HCT116 (cell line): Measurements from ENCODE around the gene LCN2. TPM values are rescaled to one million over a fixed set of nuclear protein-coding genes. Genes with fewer than 3 reads are reported as not detected.

Source experiments
- ATAC-seq: fragments of 200-7000 bp; cut with Tn5 transposase; 2 replicates; pipeline ENCODE4 v1.9.1; 2020; ENCODE audit warnings: mild to moderate bottlenecking, moderate library complexity
- BruUV-seq: library from RNA; stranded (reverse); fragments of 400-500 nt; replicated peaks from 2 replicates; lab custom pipeline; 2021; lab: Mats Ljungman, UMichigan
- CTCF ChIA-PET: fragments of 300-600 bp; sonication (Branson Sonifier 250); formaldehyde crosslinking; loops from one replicate; lab custom pipeline; 2021; ENCODE audit warnings: antibody characterized with exemption; lab: Charles Lee
- POLR2A ChIA-PET: fragments of 300-600, 350-600 bp; sonication (Branson Sonifier 250); formaldehyde crosslinking; loops from one replicate; lab custom pipeline; 2021; ENCODE audit warnings: antibody characterized with exemption; lab: Charles Lee
- RAD21 ChIA-PET, 2 experiments: fragments of 300-600 bp; sonication (Branson Sonifier 250); formaldehyde crosslinking; loops; one replicate each; lab custom pipeline; 2023; ENCODE audit warnings: low total read pairs in 2 of 2; ENCODE audit not compliant: uncharacterized antibody in 2 of 2, unreplicated experiment in 2 of 2, low non-redundant PET in 1 of 2; lab: Charles Lee
- DNase-seq: peaks from one replicate; pipeline ENCODE4 v3.0.0-alpha.2; 2010; ENCODE audit warnings: low read depth, low spot score
- H2AFZ ChIP-seq: fragments of 200-600 bp; shearing (Covaris generic), sonication (generic); 2 replicates; pipeline ENCODE4 v1.6.1; 2017; ENCODE audit warnings: low read depth, mixed run types, mixed read lengths, antibody characterized with exemption, low read length; ENCODE audit not compliant: poor library complexity, severe bottlenecking
- H3K27ac ChIP-seq: 2 replicates; pipeline ENCODE4 v1.5.1; 2012; ENCODE audit warnings: low read depth, low read length
- H3K27me3 ChIP-seq: fragments of 200-600 bp; sonication (generic); 2 replicates; pipeline ENCODE4 v1.6.1; 2016; ENCODE audit warnings: mixed run types, low read length, mixed read lengths; ENCODE audit not compliant: insufficient read depth
- H3K36me3 ChIP-seq, 2 experiments: fragments of 200-500 bp in 1 of 2; fragments of 200-600 bp in 1 of 2; sonication (Bioruptor generic) in 1 of 2; sonication (generic) in 1 of 2; 2 replicates each; pipeline versions ENCODE4 v1.5.1 to v1.6.1; 2014 to 2016; ENCODE audit warnings: low read length in 2 of 2, inconsistent platforms in 1 of 2, mixed read lengths in 1 of 2, mixed run types in 1 of 2; ENCODE audit not compliant: insufficient read depth in 2 of 2, control insufficient read depth in 1 of 2
- H3K4me1 ChIP-seq, 2 experiments: fragments of 200-600 bp in 1 of 2; sonication (generic) in 1 of 2; 2 replicates each; pipeline versions ENCODE4 v1.5.1 to v1.6.1; 2012 to 2017; ENCODE audit warnings: low read length in 2 of 2, inconsistent platforms in 1 of 2, mild to moderate bottlenecking in 1 of 2, mixed read lengths in 1 of 2, mixed run types in 1 of 2, moderate library complexity in 1 of 2; ENCODE audit not compliant: insufficient read depth in 2 of 2, control insufficient read depth in 1 of 2
- H3K4me2 ChIP-seq: fragments of 200-600 bp; sonication (generic); 2 replicates; pipeline ENCODE4 v1.6.1; 2017; ENCODE audit warnings: mixed run types, low read length, mixed read lengths
- H3K4me3 ChIP-seq, 2 experiments: fragments of 200-600 bp in 1 of 2; sonication (generic) in 1 of 2; replicated peaks in 1 of 2; 2 replicates each; pipeline ENCODE4 v1.5.1; 2011 to 2016; ENCODE audit warnings: low read length in 2 of 2, control low read depth in 1 of 2, low read depth in 1 of 2, mild to moderate bottlenecking in 1 of 2, mixed read lengths in 1 of 2, mixed run types in 1 of 2
- H3K79me2 ChIP-seq: fragments of 200-600 bp; sonication (generic); 2 replicates; pipeline ENCODE4 v1.6.1; 2017; ENCODE audit warnings: mild to moderate bottlenecking, mixed run types, low read length, moderate library complexity, mixed read lengths; ENCODE audit not compliant: insufficient read depth
- H3K9ac ChIP-seq: fragments of 200-600 bp; sonication (generic); 2 replicates; pipeline ENCODE4 v1.6.1; 2016; ENCODE audit warnings: low read length, mixed read lengths
- H3K9me2 ChIP-seq: fragments of 200-600 bp; sonication (generic), shearing (Covaris generic); 2 replicates; pipeline ENCODE4 v1.6.1; 2017; ENCODE audit warnings: mixed run types, mild to moderate bottlenecking, moderate library complexity; ENCODE audit not compliant: insufficient read depth
- H3K9me3 ChIP-seq, 2 experiments: fragments of 200-500 bp in 1 of 2; fragments of 200-600 bp in 1 of 2; sonication (Bioruptor generic) in 1 of 2; sonication (generic) in 1 of 2; 2 replicates each; pipeline ENCODE4 v1.6.1; 2014 to 2017; ENCODE audit warnings: low read length in 2 of 2, mixed read lengths in 2 of 2, inconsistent platforms in 1 of 2, low read depth in 1 of 2, mild to moderate bottlenecking in 1 of 2, mixed run types in 1 of 2, moderate library complexity in 1 of 2; ENCODE audit not compliant: control insufficient read depth in 1 of 2, insufficient read depth in 1 of 2
- H4K20me1 ChIP-seq: fragments of 200-600 bp; sonication (generic), shearing (Covaris generic); 2 replicates; pipeline ENCODE4 v1.6.1; 2017; ENCODE audit warnings: mixed run types, mild to moderate bottlenecking, moderate library complexity; ENCODE audit not compliant: insufficient read depth
- CBX3 ChIP-seq: IDR thresholded peaks from 2 replicates; pipeline ENCODE4 v1.6.1; 2012; ENCODE audit warnings: low read depth
- CTCF ChIP-seq, 3 experiments: fragments of 200-600 bp in 1 of 3; sonication (generic) in 1 of 3; IDR thresholded peaks in 2 of 3; conservative IDR thresholded peaks in 1 of 3; 2 replicates each; pipeline ENCODE4 v1.5.1; 2012 to 2017; ENCODE audit warnings: low read depth in 2 of 3, low read length in 2 of 3, antibody characterized with exemption in 1 of 3, borderline replicate concordance in 1 of 3, control low read depth in 1 of 3, mild to moderate bottlenecking in 1 of 3, mixed read lengths in 1 of 3, mixed run types in 1 of 3, moderate library complexity in 1 of 3; ENCODE audit not compliant: insufficient read depth in 1 of 3
- EGR1 ChIP-seq: IDR thresholded peaks from 2 replicates; pipeline ENCODE4 v1.6.1; 2012; ENCODE audit warnings: low read depth
- ELF1 ChIP-seq: IDR thresholded peaks from 2 replicates; pipeline ENCODE4 v1.6.1; 2012; ENCODE audit warnings: low read depth, borderline replicate concordance
- EZH2 ChIP-seq: fragments of 200-600 bp; sonication (generic); IDR thresholded peaks from 2 replicates; pipeline ENCODE4 v1.6.1; 2017; ENCODE audit warnings: antibody characterized with exemption, mixed run types
- EZH2phosphoT487 ChIP-seq: fragments of 200-600 bp; IDR thresholded peaks from 2 replicates; pipeline ENCODE4 v1.6.1; 2018; ENCODE audit warnings: antibody characterized with exemption, borderline replicate concordance
- FOSL1 ChIP-seq: IDR thresholded peaks from 2 replicates; pipeline ENCODE4 v1.6.1; 2012; ENCODE audit warnings: low read depth
- JUND ChIP-seq: IDR thresholded peaks from 2 replicates; pipeline ENCODE4 v1.6.1; 2012
- POLR2A ChIP-seq: IDR thresholded peaks from 2 replicates; pipeline ENCODE4 v1.7.0; 2011; ENCODE audit warnings: borderline replicate concordance; ENCODE audit not compliant: insufficient read depth, insufficient read length; ENCODE audit errors: extremely low read depth
- RAD21 ChIP-seq: IDR thresholded peaks from 2 replicates; pipeline ENCODE4 v1.6.1; 2012; ENCODE audit warnings: low read depth, mild to moderate bottlenecking
- SIN3A ChIP-seq: IDR thresholded peaks from 2 replicates; pipeline ENCODE4 v1.6.1; 2012; ENCODE audit warnings: low read depth
- SP1 ChIP-seq: IDR thresholded peaks from 2 replicates; pipeline ENCODE4 v1.6.1; 2012; ENCODE audit warnings: low read depth
- SRF ChIP-seq: IDR thresholded peaks from 2 replicates; pipeline ENCODE4 v1.6.1; 2012; ENCODE audit warnings: low read depth
- intact Hi-C: fragments of 100-400 bp; cut with micrococcal nuclease; formaldehyde crosslinking; loops from 2 replicates; pipeline ENCODE4 v1.10.0; 2022
- total RNA-seq: library from RNA; stranded (reverse); gene quantifications from one replicate; pipeline ENCODE4 v1.2.1, GENCODE V29; 2021; ENCODE audit not compliant: unreplicated experiment

LCN2 gene
- total RNA-seq, 1 experiment from 2014 or later, result 9.2 TPM

GRCh38 chr9:128144239-128145181 is 4.7 kb upstream of the LCN2 start:
- no peak overlapping the region for H3K9ac ChIP-seq
- no peaks in the 10 kb centered on the region for H3K36me3 ChIP-seq
- CTCF ChIA-PET, result no interaction called here
- ATAC-seq, result no peak
- intact Hi-C loops, result no loop called here
- no peaks in the 10 kb centered on the region for H3K79me2 ChIP-seq
- no peak overlapping the region for H3K4me2 ChIP-seq
- TF ChIP-seq POLR2A (no peak), ELF1 (no peak), FOSL1 (no peak), CBX3 (no peak), EZH2 (no peak), SIN3A (no peak), JUND (no peak), SP1 (no peak), EZH2phosphoT487 (no peak), EGR1 (no peak), RAD21 (no peak), SRF (no peak)
- TF ChIP-seq, all 23 proteins: peak for 0
- Histone ChIP-seq H3K9me3 (no peaks in the 10 kb centered on the region), H3K27me3 (no peaks in the 10 kb centered on the region), H3K4me1 (peaks cover 2 to 18% of the 10 kb centered on the region in 2 experiments; a peak in 3 of 4 replicates), H4K20me1 (no peaks in the 10 kb centered on the region), H2AFZ (no peak overlapping the region), H3K9me2 (no peaks in the 10 kb centered on the region), H3K27ac (no peak overlapping the region), H3K4me3 (no peak overlapping the region)
- no peak for DNase-seq
- ChIA-PET RAD21 (no interaction called here), POLR2A (no interaction called here)
- BruUV-seq, result no TSS peak

GRCh38 chr9:128145536-128145935 is 3.7 kb upstream of the LCN2 start:
- no peaks in the 10 kb centered on the region for H3K27me3 ChIP-seq
- H3K27ac ChIP-seq, result no peak overlapping the region
- no peaks in the 10 kb centered on the region for H3K9me2 ChIP-seq
- no peaks in the 10 kb centered on the region for H3K79me2 ChIP-seq
- H2AFZ ChIP-seq, result no peak overlapping the region
- TF ChIP-seq SIN3A (no peak), SRF (no peak), CTCF (IDR thresholded peaks at IDR 0.05 in 2 of 3, conservative IDR thresholded peaks at IDR 0.05 in 1 of 3; ENCODE audit: borderline replicate concordance in 1 of 3, insufficient read depth in 1 of 3, low read depth in 2 of 3, low read length in 2 of 3) (no peak), POLR2A (no peak)
- H3K36me3 ChIP-seq, result no peaks in the 10 kb centered on the region
- no peaks in the 10 kb centered on the region for H3K9me3 ChIP-seq
- no peak for ATAC-seq
- ChIA-PET RAD21 (no interaction called here), POLR2A (no interaction called here), CTCF (no interaction called here)
- H3K4me3 ChIP-seq, result no peak overlapping the region
- H3K4me1 ChIP-seq, result peaks cover 6 to 28% of the 10 kb centered on the region in 2 experiments
- intact Hi-C loops, result no loop called here
- BruUV-seq, result no TSS peak
- H4K20me1 ChIP-seq, result no peaks in the 10 kb centered on the region
- H3K4me2 ChIP-seq, result no peak overlapping the region
- H3K9ac ChIP-seq, result no peak overlapping the region
- DNase-seq, result no peak
